GM18511 (cell line): Measurements from ENCODE around the gene WIZ.
A peak's percentile ranks its signal among the peaks of the same experiment; 100 is the strongest.

Source experiments
- ATAC-seq: cut with Tn5 transposase; IDR thresholded peaks from one replicate; pipeline ENCODE4 v1.9.1; 2021; ENCODE audit warnings: mild to moderate bottlenecking, moderate library complexity; ENCODE audit not compliant: unreplicated experiment

Gene WIZ

DNA sequence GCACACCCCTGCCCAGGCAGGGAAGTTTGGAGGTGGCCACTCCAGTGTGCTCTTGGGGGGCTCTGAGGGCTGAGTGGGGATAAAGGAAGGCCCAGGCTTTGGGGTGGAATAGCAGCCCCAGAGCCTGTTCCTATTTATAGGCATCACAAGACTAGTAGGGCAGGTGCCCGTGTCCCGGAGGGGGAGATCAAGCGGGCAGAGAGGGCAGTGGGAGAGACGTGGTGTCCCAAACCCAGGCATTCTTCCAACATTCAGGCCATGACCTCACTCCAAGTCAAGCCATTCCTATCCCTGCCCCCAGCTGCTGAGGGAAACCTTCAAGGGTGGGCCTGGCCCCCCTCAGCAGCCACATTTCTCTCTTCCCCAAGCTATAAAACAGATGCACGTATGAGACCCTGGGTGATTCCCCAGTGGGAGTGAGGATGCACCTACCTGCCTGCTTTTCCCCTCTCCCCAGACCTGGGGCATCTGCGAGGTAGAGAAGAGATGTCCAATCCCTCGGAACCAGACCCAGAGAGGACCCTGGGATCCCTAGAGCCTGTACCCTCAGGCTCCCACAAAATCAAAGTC lies 3.9 kb downstream of the WIZ start:
- no peak for ATAC-seq

DNA sequence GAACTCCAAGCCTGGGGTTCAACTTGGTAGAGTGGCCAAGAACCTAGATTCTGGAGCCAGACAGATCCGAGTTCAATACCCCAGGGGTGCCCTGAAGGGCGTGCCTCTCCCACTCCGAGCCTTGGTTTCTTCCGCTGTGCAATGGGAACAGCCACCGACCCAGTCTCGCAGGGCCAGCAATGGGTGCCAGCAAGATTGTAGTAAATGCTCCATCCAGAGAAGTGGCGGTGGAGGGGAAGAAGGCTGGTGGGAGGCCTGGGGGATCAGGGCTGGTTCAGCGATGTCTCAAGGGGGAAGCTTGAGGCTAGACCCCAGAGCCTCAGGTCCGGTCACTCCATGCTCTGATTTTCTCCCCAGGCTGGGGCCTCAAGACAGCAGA lies 4.5 kb downstream of the WIZ start:
- ATAC-seq = no peak

DNA sequence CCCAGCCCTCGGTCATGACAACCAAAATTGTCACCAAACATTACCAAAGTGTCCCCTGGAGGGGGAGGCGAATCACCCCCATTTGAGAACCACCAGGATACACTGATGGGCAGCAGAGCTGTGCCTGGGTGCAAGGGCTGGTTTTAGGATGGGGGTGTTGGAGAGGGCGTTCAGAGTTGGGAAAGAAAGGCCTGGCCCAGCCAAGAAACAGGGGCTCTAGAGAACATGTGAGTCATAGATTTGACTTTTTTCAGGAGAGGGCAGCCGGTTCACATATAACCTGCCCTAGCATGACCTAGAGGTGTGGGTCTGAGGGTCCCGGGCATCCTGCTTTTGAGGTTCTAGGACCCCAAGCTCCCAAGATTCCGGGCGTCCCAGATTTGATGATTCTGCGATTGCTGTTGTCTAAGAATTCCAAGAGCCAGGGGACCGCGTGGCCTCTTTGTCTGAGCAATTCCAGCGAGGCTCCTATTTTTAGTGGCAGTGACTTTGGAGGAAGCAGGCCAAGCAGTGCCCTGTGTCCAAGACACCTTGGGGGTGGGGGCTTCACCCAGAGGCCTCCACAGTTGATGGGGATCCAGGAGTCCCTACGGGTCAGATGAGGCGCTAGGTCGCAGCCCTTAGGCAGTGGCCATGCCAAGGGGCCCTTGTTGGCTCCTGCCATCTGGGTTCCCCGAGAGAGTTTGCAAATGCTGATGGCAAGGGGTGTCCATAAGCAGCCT lies 5.1 kb downstream of the WIZ start:
- no peak for ATAC-seq

DNA sequence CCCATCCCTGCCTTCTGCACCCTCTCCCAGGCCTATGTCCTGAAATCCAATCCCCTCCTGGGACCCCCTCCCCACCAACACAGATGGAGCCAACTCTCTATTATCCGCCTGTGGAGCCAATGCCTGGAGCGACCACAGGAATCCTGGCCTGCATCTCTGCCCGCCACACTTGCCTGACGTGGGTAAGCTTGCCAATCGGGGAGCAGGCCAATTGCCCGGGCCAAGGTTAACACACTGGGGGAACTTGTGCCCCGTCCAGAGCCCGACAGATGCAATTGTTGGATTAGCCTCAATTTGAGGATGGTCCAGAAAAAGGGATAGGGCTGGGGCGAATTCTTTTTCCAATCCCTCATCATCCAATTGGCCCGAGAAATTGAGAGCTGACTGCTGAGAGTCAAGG lies 5.9 kb downstream of the WIZ start:
- ATAC-seq = no peak

DNA sequence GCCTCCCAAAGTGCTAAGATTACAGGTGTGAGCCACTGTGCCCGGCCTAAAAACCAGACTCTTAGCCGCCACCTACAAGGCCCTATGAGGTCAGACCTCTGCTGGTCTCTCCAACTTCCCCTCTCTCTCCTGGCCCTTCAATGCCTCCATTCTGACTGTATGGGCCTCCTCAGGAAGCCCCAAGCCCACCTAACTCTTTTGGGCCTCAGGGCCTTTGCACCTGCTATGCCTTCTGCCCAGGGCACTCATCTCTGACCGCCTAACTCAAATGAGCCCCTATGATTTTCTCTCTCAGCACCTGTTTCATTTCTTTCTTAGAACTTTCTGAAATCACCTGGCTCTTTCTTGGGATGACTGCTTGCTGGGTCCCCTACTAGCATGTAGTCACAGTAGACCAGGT lies 6.4 kb downstream of the WIZ start:
- ATAC-seq = no peak

DNA sequence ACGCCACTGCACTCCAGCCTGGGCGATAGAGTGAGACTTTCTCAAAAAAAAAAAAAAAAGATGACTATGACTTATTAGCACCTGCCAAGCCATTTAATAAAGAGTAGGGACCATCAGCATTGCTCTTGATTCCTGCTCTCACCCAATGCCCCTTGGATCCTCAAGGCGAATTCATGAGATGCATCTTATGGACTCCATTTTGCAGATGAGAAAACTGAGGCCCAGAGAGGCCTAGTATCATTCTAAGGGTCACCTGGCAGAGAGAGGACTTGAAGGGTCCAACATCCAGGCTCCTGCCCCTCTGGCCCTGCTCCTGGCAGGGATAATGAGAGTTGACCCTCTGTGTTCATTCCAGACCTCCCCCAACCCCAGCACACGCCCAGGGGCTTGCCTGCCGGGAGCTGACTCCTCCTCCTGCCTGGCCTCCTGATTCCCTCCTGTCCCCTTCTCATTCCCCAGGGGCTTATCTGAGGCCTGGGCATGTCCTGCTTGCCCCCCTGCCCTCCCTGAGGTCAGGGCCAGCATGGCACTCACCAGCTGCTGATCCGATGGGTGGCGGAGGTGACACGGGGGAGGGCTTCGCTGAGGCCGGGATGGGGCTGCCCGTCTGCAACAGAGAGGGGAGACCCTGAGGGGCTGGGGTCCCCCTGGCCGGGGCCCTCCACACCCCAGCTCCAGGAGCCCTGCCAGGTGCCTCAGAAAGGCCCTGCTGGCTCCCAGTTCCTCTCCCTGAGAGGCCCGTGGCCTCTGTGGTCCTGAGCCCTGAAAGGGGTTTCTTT lies 7.4 kb downstream of the WIZ start:
- no peak for ATAC-seq

DNA sequence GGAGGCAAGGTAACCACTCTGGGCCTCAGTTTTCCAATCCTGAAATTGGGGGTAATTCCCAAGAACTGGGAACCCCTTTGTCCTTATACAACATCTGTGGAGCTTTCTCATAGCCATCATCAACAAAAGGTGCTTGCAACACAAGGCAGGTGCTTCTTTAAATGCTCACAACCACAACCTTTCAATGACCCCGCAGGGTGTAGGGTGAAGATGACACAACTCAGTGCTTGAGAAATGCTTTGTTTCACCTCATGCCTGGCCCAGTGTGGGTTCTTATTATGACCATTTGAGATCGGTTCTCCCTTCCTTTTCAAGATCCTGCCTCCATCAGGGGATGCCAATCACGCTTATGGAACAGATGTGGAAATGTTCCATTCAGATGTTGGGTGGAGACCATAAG lies 8.4 kb downstream of the WIZ start:
- no peak for ATAC-seq

DNA sequence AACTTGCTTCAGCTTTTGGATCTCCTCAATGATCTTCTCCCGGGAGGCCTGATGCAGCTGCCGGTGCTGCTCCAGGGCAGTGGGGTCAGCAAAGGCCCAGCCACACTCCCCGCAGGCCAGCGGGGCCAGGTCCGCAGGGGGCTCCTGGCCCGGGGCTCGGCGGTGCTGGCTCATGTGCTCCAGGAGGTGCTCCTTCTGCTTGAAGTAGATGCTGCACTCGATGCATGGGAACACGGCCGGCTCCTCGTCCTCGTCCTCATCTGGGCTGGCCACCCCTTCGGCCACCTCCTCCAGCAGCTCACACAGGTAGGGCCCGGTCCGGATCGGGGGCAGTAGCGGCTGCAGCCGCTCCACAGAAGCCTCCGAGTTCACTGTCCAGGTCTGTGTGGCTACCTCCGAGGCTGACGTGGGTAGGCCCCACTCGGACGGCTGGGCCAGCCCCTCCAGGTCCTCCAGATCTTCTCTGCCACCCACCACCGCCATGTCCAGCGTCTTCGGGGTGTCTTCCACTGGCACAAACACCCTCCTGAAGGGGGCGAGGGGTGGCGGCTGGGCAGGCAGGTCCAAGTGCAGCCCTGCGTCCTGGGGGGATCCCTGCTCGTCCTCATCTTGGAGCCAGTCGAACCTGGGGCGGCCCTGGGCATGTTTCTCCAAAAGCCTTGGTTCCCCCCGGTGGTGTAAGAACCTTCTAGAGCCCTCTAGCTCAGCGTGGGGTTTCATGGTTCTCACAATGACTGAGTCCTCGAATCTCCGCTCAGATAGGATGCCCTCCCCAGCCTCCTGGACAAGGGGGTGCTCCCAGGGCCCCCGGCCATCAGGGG lies 9.7 kb downstream of the WIZ start:
- ATAC-seq = no peak

DNA sequence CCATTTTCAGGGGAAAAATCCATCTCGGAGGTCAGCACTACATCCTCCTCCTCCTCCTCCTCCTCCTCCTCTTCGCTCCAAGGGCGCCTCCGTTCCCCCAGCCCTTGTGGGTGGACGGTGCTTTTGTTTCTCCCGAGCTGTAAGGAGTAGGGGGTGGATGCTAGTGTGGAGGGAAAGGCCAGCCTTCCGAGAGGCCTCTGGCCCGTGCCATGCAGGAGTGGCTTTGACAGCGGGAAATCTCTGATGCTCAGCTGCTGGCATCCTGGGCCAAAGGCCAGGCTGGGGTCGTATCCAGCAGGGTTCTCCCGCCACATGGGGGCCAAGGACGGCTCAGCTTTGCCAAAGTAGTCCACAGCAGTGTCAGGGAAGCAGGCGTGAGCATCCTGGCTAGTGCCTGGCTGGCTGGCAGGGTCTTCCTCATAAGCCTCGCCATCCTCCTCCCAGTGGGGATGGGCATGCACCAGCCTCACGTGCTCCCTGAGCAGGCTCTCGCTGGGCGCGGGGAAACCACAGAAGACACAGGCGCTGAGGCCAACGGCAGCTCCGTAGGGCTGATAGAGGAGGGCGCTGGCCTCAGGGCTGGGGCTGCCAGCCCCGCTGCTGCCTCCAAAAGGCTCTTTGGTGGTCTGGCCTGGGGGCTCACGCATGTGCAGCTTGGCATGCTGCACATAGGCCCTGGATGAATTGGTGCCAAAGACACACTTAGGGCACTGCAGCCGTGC lies 10.5 kb downstream of the WIZ start:
- no peak for ATAC-seq

DNA sequence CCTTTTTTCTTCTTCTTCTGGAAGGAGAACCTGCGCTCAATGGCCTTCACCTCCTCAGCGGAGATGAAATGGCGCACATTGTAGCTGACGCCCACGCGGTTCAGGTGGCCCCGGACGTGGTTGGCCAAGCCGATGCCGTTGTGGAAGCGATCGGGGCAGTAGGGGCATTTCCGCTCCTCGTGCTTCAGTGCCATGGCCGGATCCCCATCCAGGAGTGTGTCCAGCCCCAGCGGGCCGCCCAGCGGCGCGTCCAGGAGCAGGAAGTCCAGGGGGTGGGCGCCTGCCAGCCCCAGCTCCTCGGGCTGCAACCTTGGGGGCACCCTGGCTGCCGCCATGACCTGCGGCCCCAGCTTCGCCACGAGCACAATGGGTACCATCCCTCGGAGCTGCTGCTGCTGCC lies 11.2 kb downstream of the WIZ start:
- no peak for ATAC-seq

DNA sequence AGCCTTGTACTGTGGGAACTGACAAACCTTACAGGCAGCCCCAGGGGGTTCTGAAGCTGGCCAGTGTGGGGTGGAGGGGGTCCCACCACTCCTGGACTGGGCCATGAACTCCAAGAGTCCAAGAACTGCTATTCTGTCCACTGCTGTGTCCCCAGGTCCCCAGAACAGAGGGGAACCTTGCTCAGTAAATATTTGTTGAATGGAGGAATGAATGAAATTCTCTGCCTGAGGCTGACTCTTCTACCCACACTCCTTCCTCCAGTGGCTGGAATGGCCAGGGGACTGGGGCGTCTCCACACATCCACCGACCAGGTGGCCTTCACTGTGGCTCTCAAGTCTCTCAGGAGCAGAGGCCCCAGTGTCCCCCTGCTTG lies 11.6 kb downstream of the WIZ start:
- no peak for ATAC-seq

DNA sequence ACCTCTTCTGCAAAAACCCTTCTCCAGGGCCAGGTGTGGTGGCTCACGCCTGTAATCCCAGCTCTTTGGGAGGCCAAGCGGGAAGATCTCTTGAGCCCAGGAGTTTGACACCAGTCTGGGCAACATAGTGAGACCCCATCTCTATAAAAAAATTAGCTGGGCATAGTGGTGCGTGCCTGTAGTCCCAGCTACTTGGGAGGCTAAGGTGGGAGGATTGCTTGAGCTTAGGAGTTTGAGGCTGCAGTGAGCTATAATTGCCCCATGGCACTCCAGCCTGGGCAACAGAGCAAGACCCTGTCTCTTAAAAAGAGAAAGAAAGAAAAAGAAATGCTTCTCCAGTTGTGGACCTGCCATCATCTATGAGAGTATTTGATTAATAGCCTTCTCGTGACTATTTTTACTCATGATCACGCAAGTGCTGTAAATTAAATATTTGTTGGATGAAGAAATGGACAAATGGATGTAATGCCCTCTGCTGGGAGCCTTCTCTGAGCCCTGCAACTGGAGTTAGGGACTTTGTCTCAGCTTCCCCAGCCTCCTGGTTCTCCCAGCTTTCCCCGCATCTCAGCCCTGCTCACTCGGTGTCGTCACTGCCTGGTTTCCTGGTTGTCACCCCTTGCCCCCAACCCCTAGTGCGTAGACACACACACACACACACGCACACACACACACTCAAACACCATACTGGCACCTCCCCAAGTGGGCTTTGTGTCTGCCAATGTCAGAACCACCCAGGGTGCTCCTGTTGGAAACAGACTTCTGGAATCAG lies 12.2 kb downstream of the WIZ start:
- ATAC-seq = no peak

DNA sequence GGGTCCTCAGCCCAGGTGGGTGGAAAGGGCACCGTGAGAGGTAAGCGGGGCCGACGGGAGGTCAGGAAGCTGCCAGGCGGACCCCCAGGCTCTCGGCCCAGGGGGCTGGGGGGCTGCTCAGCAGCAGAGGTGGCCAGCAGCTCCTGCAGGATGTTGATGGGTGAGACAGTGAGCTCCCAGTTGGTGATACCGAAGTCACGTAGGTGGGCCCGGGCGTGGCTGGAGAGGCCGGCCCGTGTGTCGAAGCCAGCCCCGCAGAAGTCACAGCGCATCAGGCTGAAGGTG lies 13.0 kb downstream of the WIZ start:
- ATAC-seq = no peak

DNA sequence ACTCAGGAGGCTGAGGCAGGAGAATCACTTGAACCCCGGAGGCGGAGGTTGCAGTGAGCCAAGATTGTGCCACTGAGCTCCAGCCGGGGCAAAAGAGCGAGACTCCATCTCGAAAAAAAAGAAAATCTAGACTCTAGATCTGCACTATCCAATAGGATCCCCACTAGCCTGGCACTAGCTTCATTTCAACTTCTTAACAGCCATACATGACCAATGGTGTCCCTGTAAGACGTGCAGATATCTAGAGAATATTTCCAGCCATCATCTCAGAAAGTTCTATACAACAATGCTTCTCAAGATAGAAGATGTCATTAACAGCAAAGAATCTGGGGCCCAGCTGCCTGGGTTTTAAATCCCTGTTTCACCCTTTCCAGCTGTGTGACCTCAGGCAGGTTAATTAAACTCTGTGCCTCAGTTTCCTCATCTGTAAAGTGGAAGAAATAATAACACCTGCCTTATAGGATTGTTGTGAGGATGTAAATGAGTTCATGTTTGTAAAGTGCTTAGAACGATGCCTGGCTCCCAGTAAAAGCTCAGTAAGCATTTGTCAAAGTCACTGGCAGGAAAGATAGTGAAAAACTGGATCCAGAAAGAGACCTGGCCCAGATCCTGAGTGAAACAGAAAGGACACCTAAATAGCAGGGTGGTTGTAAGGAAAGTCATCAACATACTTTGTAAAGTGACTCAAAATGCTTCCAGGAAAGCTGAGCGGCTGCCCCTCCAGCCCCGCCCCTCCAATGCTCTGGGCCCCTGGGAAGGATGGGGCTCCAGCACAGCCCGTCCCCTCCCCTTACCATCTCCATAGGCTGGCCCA lies 13.5 kb downstream of the WIZ start:
- no peak for ATAC-seq

DNA sequence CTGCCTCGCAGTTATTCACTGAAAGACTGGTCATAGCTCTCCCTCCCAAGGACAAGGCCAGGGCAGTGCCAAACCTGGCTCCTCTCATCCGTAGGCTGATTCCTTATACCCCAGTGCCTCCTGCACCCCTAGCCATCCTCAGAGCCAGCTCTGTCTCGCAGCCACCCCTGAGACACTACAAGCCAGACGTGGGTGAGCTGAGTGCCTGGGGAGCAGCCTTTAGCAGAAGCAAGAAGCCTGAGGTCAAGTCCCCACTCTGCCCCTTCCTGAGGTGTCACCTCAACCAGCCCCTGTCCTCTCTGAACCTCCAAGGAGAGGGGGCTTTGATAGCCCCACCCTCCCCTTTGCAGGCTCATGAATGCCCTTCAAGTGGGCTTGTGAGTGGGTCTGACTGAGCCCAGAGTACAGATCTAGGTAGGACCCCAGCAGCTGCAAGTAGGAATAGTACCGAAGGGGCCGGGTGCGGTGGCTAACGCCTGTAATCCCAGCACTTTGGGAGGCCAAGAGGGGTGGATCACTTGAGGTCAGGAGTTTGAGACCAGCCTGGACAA lies 16.2 kb downstream of the WIZ start:
- ATAC-seq = no peak

DNA sequence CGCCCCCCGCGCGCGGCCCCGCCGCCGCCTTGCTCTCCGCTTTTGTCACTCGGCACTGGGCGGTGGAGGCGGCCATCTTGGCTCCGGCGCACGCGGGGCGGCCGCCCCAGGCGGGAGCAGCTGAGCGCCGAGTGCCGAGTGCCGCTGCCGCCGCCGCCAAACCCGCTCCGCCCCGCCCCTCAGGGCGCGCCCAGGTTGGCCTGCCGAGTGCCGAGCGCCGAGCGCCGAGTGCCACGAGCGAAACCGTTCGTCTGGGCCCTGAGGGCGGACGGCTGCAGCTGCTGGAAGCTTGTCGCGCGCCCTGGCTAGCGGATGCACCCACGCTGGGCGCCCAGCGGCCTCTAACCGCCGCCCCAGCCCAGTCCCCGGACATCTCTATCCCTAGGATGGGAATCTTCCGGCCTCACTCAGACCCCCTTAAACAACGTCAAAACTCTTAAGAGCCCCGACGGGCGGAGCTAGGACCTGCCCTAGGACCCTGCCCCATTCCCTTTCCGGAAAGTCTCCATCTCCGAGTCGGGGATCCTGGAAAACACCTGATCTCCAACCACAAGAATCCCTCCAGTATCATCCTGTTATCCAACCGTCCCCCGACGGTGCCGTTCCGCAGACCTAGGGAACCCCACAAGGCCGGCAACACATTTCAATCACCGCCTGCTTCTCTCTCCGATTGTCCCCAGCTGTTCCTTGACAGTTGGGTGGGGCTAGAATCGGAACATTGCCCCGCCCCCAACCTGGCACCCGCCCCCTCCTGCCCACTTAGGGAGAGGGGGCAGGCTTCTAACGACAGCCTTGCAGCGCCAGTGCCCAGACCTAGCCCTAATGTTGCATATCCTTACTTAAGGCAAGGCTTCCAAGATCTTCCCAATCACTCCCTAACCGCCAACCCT lies 16.9 kb downstream of the WIZ start:
- ATAC-seq = peak; percentile 84

DNA sequence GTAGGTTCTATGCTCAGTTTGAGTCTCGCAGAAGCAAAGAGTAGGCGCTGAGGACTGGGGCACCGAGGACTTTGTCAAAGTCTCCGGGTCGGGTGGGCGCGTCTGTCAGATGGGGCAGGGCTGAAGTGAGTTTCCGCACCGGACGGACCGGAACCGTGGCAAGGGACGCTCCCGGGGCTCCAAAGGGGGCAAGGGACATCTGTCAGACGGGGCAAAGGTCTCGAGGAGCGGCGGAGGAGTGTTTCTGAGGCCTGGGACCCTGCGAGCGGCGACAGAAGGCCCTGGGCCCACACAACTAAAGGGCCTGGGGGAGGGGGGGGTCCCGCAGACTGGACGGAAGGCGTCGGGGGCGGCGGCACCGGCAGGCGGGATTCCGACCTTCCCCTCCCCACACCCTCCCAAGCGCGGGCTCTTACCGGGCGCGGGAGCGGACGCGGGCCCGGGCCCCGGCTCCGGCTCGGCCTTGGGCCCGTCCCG lies 17.7 kb downstream of the WIZ start:
- no peak for ATAC-seq

DNA sequence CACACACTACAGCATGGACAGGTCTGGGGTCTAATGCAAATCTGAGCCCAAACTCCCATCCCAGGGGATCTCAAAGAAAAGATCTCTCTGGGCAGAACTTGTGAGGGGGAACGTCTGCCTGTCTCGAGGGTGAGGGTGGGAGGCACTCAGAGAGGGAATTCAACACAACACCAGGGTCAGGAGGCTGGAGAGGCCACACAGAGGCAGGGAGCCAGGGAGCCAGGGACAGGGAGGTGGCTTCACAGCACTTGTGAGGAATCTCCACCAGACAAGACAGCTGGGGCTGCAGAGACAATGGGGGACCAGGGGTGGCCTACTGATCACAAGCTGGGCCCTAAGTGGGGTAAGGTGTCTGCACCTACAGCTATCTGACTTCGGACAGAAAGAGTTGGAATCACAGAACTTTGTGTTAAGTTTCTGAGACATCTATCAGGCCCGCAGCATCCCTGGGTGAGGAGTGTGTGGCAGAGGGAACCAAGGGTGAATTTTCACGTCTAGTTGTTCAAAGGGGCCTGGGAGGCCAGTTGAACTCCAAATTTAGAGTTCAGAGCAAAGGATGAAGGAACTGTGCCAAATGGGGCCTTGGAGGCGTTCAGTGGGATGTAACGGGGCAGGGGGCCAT lies 18.2 kb downstream of the WIZ start:
- no peak for ATAC-seq
